GM23338 (cell line): ENCODE data around the gene GADL1.

Source experiments
- CREB1 ChIP-seq: fragments of 250-450 bp; sonication (Bioruptor Pico); IDR thresholded peaks from 2 replicates; pipeline ENCODE4 v1.5.0; 2020; ENCODE audit warnings: low read depth, mild to moderate bottlenecking, moderate library complexity
- POLR2AphosphoS5 ChIP-seq: IDR thresholded peaks from 2 replicates; pipeline ENCODE4 v1.6.1; 2016; ENCODE audit warnings: antibody characterized with exemption, low read depth
- TF ChIP-seq, protein P1 (sequence below), 2 experiments: fragments of 200-600 bp in 1 of 2; sonication (generic) in 1 of 2; conservative IDR thresholded peaks; 2 replicates each; pipeline versions ENCODE4 v1.5.1 to v1.6.1; 2016 to 2017; ENCODE audit warnings: antibody characterized with exemption in 2 of 2, low read depth in 2 of 2, mild to moderate bottlenecking in 2 of 2, moderate library complexity in 1 of 2

DNA sequence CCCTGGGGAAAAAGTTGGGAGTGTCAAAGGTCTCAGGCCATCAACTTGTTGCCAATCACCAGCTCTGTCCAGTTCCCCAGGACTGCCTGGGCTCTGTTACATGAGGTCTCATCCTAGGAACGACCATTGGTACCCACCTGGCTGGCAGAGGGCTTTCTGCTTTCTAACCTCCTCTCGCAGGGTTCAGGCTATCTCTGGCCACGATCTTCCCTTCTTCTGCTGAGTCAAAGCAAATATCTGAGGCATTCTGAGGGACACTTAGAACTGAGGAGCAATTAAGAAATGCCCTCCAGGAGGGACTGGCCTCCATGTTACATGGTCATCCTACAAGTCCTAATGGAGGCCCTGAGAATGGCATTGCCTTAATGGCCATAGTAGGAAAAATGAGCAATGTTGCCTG, 210.7 kb downstream of the GADL1 start:
- TF ChIP-seq CREB1 (CRISPR knock-in tag) = no peak
- TF ChIP-seq, protein P1, sequence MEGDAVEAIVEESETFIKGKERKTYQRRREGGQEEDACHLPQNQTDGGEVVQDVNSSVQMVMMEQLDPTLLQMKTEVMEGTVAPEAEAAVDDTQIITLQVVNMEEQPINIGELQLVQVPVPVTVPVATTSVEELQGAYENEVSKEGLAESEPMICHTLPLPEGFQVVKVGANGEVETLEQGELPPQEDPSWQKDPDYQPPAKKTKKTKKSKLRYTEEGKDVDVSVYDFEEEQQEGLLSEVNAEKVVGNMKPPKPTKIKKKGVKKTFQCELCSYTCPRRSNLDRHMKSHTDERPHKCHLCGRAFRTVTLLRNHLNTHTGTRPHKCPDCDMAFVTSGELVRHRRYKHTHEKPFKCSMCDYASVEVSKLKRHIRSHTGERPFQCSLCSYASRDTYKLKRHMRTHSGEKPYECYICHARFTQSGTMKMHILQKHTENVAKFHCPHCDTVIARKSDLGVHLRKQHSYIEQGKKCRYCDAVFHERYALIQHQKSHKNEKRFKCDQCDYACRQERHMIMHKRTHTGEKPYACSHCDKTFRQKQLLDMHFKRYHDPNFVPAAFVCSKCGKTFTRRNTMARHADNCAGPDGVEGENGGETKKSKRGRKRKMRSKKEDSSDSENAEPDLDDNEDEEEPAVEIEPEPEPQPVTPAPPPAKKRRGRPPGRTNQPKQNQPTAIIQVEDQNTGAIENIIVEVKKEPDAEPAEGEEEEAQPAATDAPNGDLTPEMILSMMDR (conservative IDR thresholded peaks at IDR 0.05; ENCODE audit: low read depth in 2 of 2) = no peak
- TF ChIP-seq POLR2AphosphoS5 = no peak
